ENCODE data around the gene HEXA. TPM values are rescaled to one million over a fixed set of nuclear protein-coding genes. Genes with fewer than 3 reads are reported as not detected.
A peak's percentile ranks its signal among the peaks of the same experiment; 100 is the strongest.
"Not testable (repeated sequence)": the region's sequence is repeated elsewhere in the genome, so short reads cannot be mapped to it uniquely, and the experiment has no call there.

The HEXA gene
- total RNA-seq, 1 donor from 2014 or later = 34.5 TPM

- H3K4me2 ChIP-seq = no peak overlapping the region
- H3K9me3 Mint-ChIP-seq = no peaks in the 10 kb centered on the region
- peaks cover 13% of the 10 kb centered on the region for H3K4me1 Mint-ChIP-seq
- H3K4me3 Mint-ChIP-seq = no peak overlapping the region
- no peaks in the 10 kb centered on the region for H3F3A ChIP-seq (ENCODE audit: low read depth)
- H3K79me2 ChIP-seq (ENCODE audit: low read depth) = peaks cover 15% of the 10 kb centered on the region
- peaks cover 22% of the 10 kb centered on the region for H3K27me3 Mint-ChIP-seq (ENCODE audit: insufficient read depth, low read depth)
- H2AFZ ChIP-seq (replicated peaks) = no peak overlapping the region
- no peaks in the 10 kb centered on the region for H3K9me3 ChIP-seq (ENCODE audit: low read depth)
- no peaks in the 10 kb centered on the region for H3K36me3 ChIP-seq
- no peak for DNase-seq (ENCODE audit: low spot score)
- no peak overlapping the region for H3K27ac ChIP-seq
- H3K9ac ChIP-seq = no peak overlapping the region
- H3K4me3 ChIP-seq = no peak overlapping the region
- H3K4me1 ChIP-seq = peaks cover 6% of the 10 kb centered on the region
- no peaks in the 10 kb centered on the region for H4K20me1 ChIP-seq (ENCODE audit: low read depth)
- H3K36me3 Mint-ChIP-seq = no peaks in the 10 kb centered on the region
- H3K27me3 ChIP-seq = peaks cover 31% of the 10 kb centered on the region
- no peak overlapping the region for H3K27ac Mint-ChIP-seq
- no peak for TF ChIP-seq EZH2 (IDR thresholded peaks at IDR 0.05)
- no peak for TF ChIP-seq EZH2phosphoT487 (IDR thresholded peaks at IDR 0.05)
- no peak for TF ChIP-seq CTCF (IDR thresholded peaks at IDR 0.05)
These were observed 4.1 kb upstream of the HEXA start for GRCh38 chr15:72379856-72380430.

- H3K4me3 Mint-ChIP-seq; DNase-seq (ENCODE audit: low spot score); H3K9ac ChIP-seq; H3K27ac ChIP-seq; H3F3A ChIP-seq (ENCODE audit: low read depth); H3K9me3 ChIP-seq (ENCODE audit: low read depth); H3K4me2 ChIP-seq; H2AFZ ChIP-seq (replicated peaks); H3K36me3 Mint-ChIP-seq; H3K4me1 ChIP-seq; H3K9me3 Mint-ChIP-seq; H3K4me3 ChIP-seq; H3K27ac Mint-ChIP-seq; H4K20me1 ChIP-seq (ENCODE audit: low read depth); H3K36me3 ChIP-seq: not testable (repeated sequence)
- H3K79me2 ChIP-seq (ENCODE audit: low read depth) = peaks cover 23% of the 10 kb centered on the region
- Mint-ChIP-seq H3K27me3 (ENCODE audit: insufficient read depth, low read depth) (peaks cover 26% of the 10 kb centered on the region), H3K4me1 (peaks cover 20% of the 10 kb centered on the region)
- H3K27me3 ChIP-seq = peaks cover 22% of the 10 kb centered on the region
These were observed 3.3 kb upstream of the HEXA start for GRCh38 chr15:72379106-72379505.

GRCh38 chr15:72377331-72377730 is 1.5 kb upstream of the HEXA start:
- H3K36me3 ChIP-seq = no peaks in the 10 kb centered on the region
- H3K27me3 ChIP-seq = peaks cover 5% of the 10 kb centered on the region
- peaks cover 20% of the 10 kb centered on the region for H3K27me3 Mint-ChIP-seq (ENCODE audit: insufficient read depth, low read depth)
- H3K4me2 ChIP-seq = no peak overlapping the region
- no peak for DNase-seq (ENCODE audit: low spot score)
- H3K27ac ChIP-seq = no peak overlapping the region
- H3K36me3 Mint-ChIP-seq = no peaks in the 10 kb centered on the region
- TF ChIP-seq EZH2phosphoT487 (IDR thresholded peaks at IDR 0.05) (no peak), CTCF (IDR thresholded peaks at IDR 0.05) (no peak), EZH2 (IDR thresholded peaks at IDR 0.05) (no peak)
- no peak overlapping the region for H3K9ac ChIP-seq
- H3K4me3 Mint-ChIP-seq = no peak overlapping the region
- H3K79me2 ChIP-seq (ENCODE audit: low read depth) = peaks cover 40% of the 10 kb centered on the region
- H3K27ac Mint-ChIP-seq = no peak overlapping the region
- peaks cover 23% of the 10 kb centered on the region for H3K4me1 Mint-ChIP-seq
- H3K9me3 ChIP-seq (ENCODE audit: low read depth) = no peaks in the 10 kb centered on the region
- H3K4me1 ChIP-seq = peaks cover 6% of the 10 kb centered on the region
- H3F3A ChIP-seq (ENCODE audit: low read depth) = no peaks in the 10 kb centered on the region
- H2AFZ ChIP-seq (replicated peaks) = no peak overlapping the region
- H3K4me3 ChIP-seq = no peak overlapping the region
- no peaks in the 10 kb centered on the region for H3K9me3 Mint-ChIP-seq
- H4K20me1 ChIP-seq (ENCODE audit: low read depth) = no peaks in the 10 kb centered on the region

- Histone ChIP-seq H3K36me3 (no peaks in the 10 kb centered on the region), H3K9ac (peak overlapping the region; percentile 99), H3K9me3 (ENCODE audit: low read depth) (no peaks in the 10 kb centered on the region), H3F3A (ENCODE audit: low read depth) (no peaks in the 10 kb centered on the region), H3K27ac (no peak overlapping the region), H3K79me2 (ENCODE audit: low read depth) (peaks cover 48% of the 10 kb centered on the region), H3K4me3 (peak overlapping the region; percentile 98), H3K4me1 (peaks cover 6% of the 10 kb centered on the region), H3K4me2 (peak overlapping the region; percentile 81), H2AFZ (replicated peaks) (peak overlapping the region; percentile 97), H4K20me1 (ENCODE audit: low read depth) (peaks cover 7% of the 10 kb centered on the region), H3K27me3 (no peaks in the 10 kb centered on the region)
- Mint-ChIP-seq H3K27ac (peak overlapping the region; percentile 40), H3K27me3 (ENCODE audit: insufficient read depth, low read depth) (peaks cover 20% of the 10 kb centered on the region), H3K4me1 (peaks cover 23% of the 10 kb centered on the region), H3K36me3 (peaks cover 2% of the 10 kb centered on the region), H3K4me3 (peak overlapping the region; percentile 93), H3K9me3 (no peaks in the 10 kb centered on the region)
- no peak for DNase-seq (ENCODE audit: low spot score)
- no peak for TF ChIP-seq EZH2phosphoT487 (IDR thresholded peaks at IDR 0.05)
- TF ChIP-seq EZH2 (IDR thresholded peaks at IDR 0.05) = no peak
These were observed 341 bp downstream of the HEXA start for GRCh38 chr15:72375501-72375845.

Measured in neural progenitor cell (in vitro differentiated cells).